Fibroblast of pulmonary artery (primary cell): ENCODE measurements around the gene GOLPH3L.
A peak's percentile ranks its signal among the peaks of the same experiment; 100 is the strongest.
"Not testable (repeated sequence)": the region's sequence is repeated elsewhere in the genome, so short reads cannot be mapped to it uniquely, and the experiment has no call there.

Experiments used
- DNase-seq: peaks from one replicate; pipeline ENCODE4 v3.0.0-alpha.2; 2010; ENCODE audit warnings: low read depth
- H3K4me3 ChIP-seq: replicated peaks from 2 replicates; pipeline ENCODE4 v1.5.1; 2011; ENCODE audit warnings: low read depth, mild to moderate bottlenecking, control low read depth, low read length, moderate library complexity
- TF ChIP-seq, protein P1 (sequence below): IDR thresholded peaks from 2 replicates; pipeline ENCODE4 v1.5.1; 2011; ENCODE audit warnings: mild to moderate bottlenecking, control low read depth, low read length, inconsistent platforms; ENCODE audit errors: missing control alignments

The GOLPH3L gene

GRCh38 chr1:150629115-150629928 is 67.6 kb downstream of the GOLPH3L start, which contains the start of gene ENSA:
Gene ENSA, minus strand, starts transcription at chr1:150629612. Its CDS starts 142 bp downstream, at chr1:150629470.
- peak within 1 kb of the TSS; percentile 80 for H3K4me3 ChIP-seq
- TF ChIP-seq, protein P1, sequence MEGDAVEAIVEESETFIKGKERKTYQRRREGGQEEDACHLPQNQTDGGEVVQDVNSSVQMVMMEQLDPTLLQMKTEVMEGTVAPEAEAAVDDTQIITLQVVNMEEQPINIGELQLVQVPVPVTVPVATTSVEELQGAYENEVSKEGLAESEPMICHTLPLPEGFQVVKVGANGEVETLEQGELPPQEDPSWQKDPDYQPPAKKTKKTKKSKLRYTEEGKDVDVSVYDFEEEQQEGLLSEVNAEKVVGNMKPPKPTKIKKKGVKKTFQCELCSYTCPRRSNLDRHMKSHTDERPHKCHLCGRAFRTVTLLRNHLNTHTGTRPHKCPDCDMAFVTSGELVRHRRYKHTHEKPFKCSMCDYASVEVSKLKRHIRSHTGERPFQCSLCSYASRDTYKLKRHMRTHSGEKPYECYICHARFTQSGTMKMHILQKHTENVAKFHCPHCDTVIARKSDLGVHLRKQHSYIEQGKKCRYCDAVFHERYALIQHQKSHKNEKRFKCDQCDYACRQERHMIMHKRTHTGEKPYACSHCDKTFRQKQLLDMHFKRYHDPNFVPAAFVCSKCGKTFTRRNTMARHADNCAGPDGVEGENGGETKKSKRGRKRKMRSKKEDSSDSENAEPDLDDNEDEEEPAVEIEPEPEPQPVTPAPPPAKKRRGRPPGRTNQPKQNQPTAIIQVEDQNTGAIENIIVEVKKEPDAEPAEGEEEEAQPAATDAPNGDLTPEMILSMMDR, result no peak

GRCh38 chr1:150628766-150629114 is 68.2 kb downstream of the GOLPH3L start:
- TF ChIP-seq, protein P1, result no peak
- H3K4me3 ChIP-seq, result peak overlapping the region; percentile 80
- no peak for DNase-seq

More at GRCh38 chr1:150629115-150629928, 67.6 kb downstream of the GOLPH3L start, which contains the start of gene ENSA:
- peak; percentile 100 for DNase-seq

DNA sequence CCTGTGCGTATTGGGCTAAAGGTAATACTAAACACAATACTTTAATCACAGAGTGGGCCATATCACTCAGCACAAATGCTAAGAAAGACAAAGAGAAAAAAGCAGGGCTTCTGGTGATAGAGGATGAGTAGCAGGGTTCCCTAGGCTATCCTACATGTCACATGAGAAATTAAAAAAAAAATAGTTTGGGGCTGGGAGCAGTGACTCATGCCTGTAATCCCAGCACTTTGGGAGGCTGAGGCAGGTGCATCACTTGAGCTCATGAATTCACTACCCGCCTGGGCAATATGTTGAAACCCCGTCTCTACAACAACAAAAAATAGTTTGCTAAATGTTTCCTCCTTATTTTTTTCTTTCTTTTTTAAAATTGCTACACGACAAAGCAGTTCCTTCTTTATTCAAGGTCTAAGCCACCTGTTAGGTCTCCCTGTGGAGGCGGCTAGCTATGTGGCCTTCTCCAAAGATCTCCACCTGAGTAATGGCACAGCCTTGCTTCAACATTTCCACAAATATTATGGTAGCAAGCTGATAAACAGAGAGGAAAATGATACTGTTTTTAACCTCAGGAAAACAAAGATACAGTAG is 69.0 kb downstream of the GOLPH3L start:
- no peak for DNase-seq
- peak overlapping the region; percentile 80 for H3K4me3 ChIP-seq
- TF ChIP-seq, protein P1, result no peak

- DNase-seq, result no peak
- no peak overlapping the region for H3K4me3 ChIP-seq
- TF ChIP-seq, protein P1, result no peak
Measured at GRCh38 chr1:150626150-150626549, 70.8 kb downstream of the GOLPH3L start.

GRCh38 chr1:150624546-150624945 is 72.4 kb downstream of the GOLPH3L start:
- DNase-seq, H3K4me3 ChIP-seq: not testable (repeated sequence)

DNA sequence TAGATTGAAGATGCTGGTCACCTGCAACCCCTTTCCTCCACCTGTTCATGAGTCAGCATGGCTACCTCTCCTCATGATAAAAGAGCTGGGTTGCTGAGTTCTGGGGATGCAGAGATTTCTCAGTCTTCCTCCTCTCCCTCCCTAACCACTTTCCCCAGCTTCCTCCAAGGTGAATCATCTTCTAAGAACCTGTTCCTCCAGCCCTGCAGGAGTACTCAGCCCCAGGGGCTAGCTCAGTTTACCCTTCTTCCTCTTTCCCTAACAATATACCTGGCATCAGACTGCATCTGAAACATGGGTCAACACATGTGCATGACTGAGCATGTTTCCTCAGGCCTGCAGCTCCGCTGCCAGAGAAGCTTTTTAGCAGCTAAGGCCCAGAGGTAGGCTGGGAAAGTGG is 72.8 kb downstream of the GOLPH3L start:
- H3K4me3 ChIP-seq, DNase-seq: not testable (repeated sequence)

DNA sequence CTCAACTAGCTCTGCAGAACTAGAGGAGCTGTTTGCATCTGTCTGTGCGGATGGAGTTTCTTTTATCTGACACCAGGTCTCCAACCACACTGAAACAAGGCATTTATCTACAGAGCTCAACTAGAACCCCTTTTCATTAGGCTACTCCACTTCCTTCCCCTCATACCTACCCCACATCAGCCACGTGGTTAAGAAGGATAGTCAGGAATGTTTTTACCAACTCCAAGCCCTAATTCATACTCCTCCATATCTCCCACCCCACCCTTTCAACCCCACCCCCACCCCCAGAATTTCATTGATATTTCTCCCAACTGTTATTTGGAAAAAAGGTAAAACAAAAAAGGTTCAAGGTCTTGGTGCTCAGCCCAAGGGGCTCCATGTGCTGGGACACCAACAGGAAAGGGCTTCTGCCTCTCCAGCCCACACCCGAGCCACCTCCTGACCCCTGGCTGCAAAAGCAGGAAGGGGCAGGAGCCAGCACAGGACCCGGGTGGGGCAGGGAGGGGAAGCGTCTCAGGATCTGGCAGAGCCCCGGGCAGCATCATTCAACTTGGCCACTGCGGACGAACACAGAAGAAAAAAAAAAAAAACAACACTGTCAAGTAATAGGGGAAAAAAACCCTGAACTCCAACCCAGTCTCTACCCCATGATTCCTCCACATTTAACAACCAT is 74.5 kb downstream of the GOLPH3L start:
- TF ChIP-seq, protein P1, result no peak
- no peak overlapping the region for H3K4me3 ChIP-seq
- no peak for DNase-seq
